Upper lobe of left lung (tissue), 4 donors: Measurements from ENCODE around the gene OPRM1.

Experiments
- EP300 ChIP-seq, 4 donors: sonication (generic); formaldehyde crosslinking; IDR thresholded peaks; one replicate each; pipeline ENCODE4 v1.5.1; 2017; ENCODE audit warnings: antibody characterized with exemption in 4 of 4, control low read depth in 2 of 4
- TF ChIP-seq, protein P1 (sequence below), 6 experiments: fragments of 450-650 bp in 4 of 6; fragments of 200-600 bp in 2 of 6; sonication (generic) in 2 of 6; IDR thresholded peaks; one replicate each; pipeline ENCODE4 v1.5.1; 2016 to 2019; ENCODE audit warnings: antibody characterized with exemption in 6 of 6

DNA sequence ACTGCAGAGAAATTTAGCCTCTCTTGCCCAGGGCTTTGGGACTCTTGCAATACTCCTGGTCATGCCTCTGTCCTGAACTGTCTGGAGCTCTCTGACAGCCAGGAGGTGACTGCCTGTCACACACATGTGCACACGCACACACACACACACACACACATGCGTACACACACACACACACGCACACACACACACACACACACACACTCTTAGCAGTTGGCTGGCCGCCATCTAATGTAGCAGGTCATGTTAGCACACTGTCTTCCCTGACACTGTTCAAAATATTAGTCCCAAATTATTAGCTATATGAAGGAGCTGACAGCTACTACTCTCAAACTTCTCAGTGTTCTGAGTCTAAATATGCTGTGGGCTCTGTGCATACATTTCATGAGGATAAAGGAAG lies 256.7 kb downstream of the OPRM1 start:
- no peak for TF ChIP-seq EP300 (IDR thresholded peaks at IDR 0.05)
- TF ChIP-seq, protein P1, sequence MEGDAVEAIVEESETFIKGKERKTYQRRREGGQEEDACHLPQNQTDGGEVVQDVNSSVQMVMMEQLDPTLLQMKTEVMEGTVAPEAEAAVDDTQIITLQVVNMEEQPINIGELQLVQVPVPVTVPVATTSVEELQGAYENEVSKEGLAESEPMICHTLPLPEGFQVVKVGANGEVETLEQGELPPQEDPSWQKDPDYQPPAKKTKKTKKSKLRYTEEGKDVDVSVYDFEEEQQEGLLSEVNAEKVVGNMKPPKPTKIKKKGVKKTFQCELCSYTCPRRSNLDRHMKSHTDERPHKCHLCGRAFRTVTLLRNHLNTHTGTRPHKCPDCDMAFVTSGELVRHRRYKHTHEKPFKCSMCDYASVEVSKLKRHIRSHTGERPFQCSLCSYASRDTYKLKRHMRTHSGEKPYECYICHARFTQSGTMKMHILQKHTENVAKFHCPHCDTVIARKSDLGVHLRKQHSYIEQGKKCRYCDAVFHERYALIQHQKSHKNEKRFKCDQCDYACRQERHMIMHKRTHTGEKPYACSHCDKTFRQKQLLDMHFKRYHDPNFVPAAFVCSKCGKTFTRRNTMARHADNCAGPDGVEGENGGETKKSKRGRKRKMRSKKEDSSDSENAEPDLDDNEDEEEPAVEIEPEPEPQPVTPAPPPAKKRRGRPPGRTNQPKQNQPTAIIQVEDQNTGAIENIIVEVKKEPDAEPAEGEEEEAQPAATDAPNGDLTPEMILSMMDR (IDR thresholded peaks at IDR 0.05) = no peak
